A673 (cell line): ENCODE results near the gene MAST4. TPM values are rescaled to one million over a fixed set of nuclear protein-coding genes. Genes with fewer than 3 reads are reported as not detected.
"Not testable (repeated sequence)": the region's sequence is repeated elsewhere in the genome, so short reads cannot be mapped to it uniquely, and the experiment has no call there.

ENCODE experiments used
- BruUV-seq: library from RNA; stranded (reverse); fragments of 400-500 nt; replicated peaks from 2 replicates; lab custom pipeline; 2021; lab: Mats Ljungman, UMichigan
- CTCF ChIA-PET: fragments of 300-600 bp; sonication (Branson Sonifier 250); formaldehyde crosslinking; loops from one replicate; lab custom pipeline; 2022; ENCODE audit warnings: antibody characterized with exemption; lab: Charles Lee
- POLR2A ChIA-PET: fragments of 300-600 bp; sonication (Branson Sonifier 250); formaldehyde crosslinking; loops from one replicate; lab custom pipeline; 2022; ENCODE audit warnings: antibody characterized with exemption; ENCODE audit not compliant: low non-redundant PET; lab: Charles Lee
- DNase-seq: peaks from one replicate; pipeline ENCODE4 v3.0.0-alpha.2; 2015; ENCODE audit warnings: low spot score
- H3K27ac ChIP-seq: fragments of 200-600 bp; sonication (generic); 2 replicates; pipeline ENCODE4 v1.5.1; 2016; ENCODE audit warnings: mixed run types, low read depth, mild to moderate bottlenecking, mixed read lengths, antibody characterized with exemption, low read length; ENCODE audit not compliant: poor library complexity, severe bottlenecking
- H3K27me3 ChIP-seq: fragments of 200-600 bp; sonication (generic); replicated peaks from 2 replicates; pipeline ENCODE4 v1.6.1; 2017; ENCODE audit warnings: mixed run types, low read depth, mild to moderate bottlenecking, mixed read lengths, antibody characterized with exemption, low read length; ENCODE audit not compliant: insufficient read depth, poor library complexity
- H3K36me3 ChIP-seq: fragments of 200-600 bp; sonication (generic); 2 replicates; pipeline ENCODE4 v1.6.1; 2016; ENCODE audit warnings: mixed run types, mild to moderate bottlenecking, mixed read lengths, antibody characterized with exemption, low read length; ENCODE audit not compliant: insufficient read depth, poor library complexity, severe bottlenecking
- H3K4me1 ChIP-seq: fragments of 200-600 bp; sonication (generic); 2 replicates; pipeline ENCODE4 v1.6.1; 2017; ENCODE audit warnings: mixed run types, mild to moderate bottlenecking, mixed read lengths, antibody characterized with exemption, low read length; ENCODE audit not compliant: insufficient read depth, poor library complexity, severe bottlenecking
- H3K4me3 ChIP-seq: fragments of 200-600 bp; sonication (generic); 2 replicates; pipeline ENCODE4 v1.5.1; 2016; ENCODE audit warnings: low read depth, mixed run types, mild to moderate bottlenecking, mixed read lengths, low read length; ENCODE audit not compliant: poor library complexity, severe bottlenecking
- H3K9me3 ChIP-seq: fragments of 200-600 bp; sonication (generic); 2 replicates; pipeline ENCODE4 v1.6.1; 2016; ENCODE audit warnings: mixed run types, low read depth, mild to moderate bottlenecking, mixed read lengths, antibody characterized with exemption, low read length; ENCODE audit not compliant: poor library complexity, severe bottlenecking
- EZH2 ChIP-seq: fragments of 200-600 bp; sonication (generic); IDR thresholded peaks from 2 replicates; pipeline ENCODE4 v1.6.1; 2017; ENCODE audit warnings: borderline replicate concordance, low read depth, mild to moderate bottlenecking, mixed read lengths, antibody characterized with exemption, low read length; ENCODE audit not compliant: poor library complexity, severe bottlenecking
- intact Hi-C: fragments of 100-400 bp; cut with micrococcal nuclease; formaldehyde crosslinking; loops from one replicate; pipeline ENCODE4 v1.10.0; 2022; ENCODE audit not compliant: unreplicated experiment
- total RNA-seq: library from RNA; stranded (reverse); gene quantifications from 2 replicates; pipeline ENCODE4 v1.2.3, GENCODE V29; 2021
- TF ChIP-seq, protein P1 (sequence below): fragments of 300-800, 200-600 bp; sonication (generic); conservative IDR thresholded peaks from 2 replicates; pipeline ENCODE4 v1.5.1; 2017; ENCODE audit warnings: low read depth, mild to moderate bottlenecking, antibody characterized with exemption, low read length, moderate library complexity, mixed read lengths

MAST4 gene
- total RNA-seq, 1 experiment from 2014 or later: 4.5 TPM

GRCh38 chr5:67123819-67124218, 527.6 kb downstream of the MAST4 start:
- BruUV-seq: no TSS peak
- POLR2A ChIA-PET: no interaction called here
- DNase-seq: no peak
- H3K27ac ChIP-seq: no peak overlapping the region
- H3K4me1 ChIP-seq: no peaks in the 10 kb centered on the region
- no peaks in the 10 kb centered on the region for H3K27me3 ChIP-seq
- intact Hi-C loops: no loop called here
- CTCF ChIA-PET: no interaction called here
- no peaks in the 10 kb centered on the region for H3K36me3 ChIP-seq
- TF ChIP-seq, protein P1, sequence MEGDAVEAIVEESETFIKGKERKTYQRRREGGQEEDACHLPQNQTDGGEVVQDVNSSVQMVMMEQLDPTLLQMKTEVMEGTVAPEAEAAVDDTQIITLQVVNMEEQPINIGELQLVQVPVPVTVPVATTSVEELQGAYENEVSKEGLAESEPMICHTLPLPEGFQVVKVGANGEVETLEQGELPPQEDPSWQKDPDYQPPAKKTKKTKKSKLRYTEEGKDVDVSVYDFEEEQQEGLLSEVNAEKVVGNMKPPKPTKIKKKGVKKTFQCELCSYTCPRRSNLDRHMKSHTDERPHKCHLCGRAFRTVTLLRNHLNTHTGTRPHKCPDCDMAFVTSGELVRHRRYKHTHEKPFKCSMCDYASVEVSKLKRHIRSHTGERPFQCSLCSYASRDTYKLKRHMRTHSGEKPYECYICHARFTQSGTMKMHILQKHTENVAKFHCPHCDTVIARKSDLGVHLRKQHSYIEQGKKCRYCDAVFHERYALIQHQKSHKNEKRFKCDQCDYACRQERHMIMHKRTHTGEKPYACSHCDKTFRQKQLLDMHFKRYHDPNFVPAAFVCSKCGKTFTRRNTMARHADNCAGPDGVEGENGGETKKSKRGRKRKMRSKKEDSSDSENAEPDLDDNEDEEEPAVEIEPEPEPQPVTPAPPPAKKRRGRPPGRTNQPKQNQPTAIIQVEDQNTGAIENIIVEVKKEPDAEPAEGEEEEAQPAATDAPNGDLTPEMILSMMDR: no peak
- TF ChIP-seq EZH2: no peak
- no peaks in the 10 kb centered on the region for H3K9me3 ChIP-seq
- no peak overlapping the region for H3K4me3 ChIP-seq

DNA sequence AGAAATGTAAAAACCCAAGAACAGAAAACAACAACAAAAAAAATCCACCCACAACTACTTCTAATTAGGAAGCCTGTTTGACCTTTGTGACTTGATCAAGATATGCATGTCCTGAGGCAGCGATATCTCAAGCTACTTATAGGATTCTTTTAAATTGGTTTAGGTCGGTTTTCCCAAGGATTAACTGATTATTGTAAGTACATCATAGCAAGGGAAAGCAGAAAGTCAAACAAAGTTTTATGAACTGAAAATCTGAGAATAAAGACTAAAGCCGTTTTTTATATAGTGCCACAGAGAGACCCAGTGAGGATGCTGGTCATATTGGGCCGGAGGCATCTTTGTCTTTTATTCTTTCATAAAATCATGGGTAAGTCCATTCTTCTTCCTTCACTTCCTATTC, 528.4 kb downstream of the MAST4 start:
- DNase-seq: no peak
- no peak overlapping the region for H3K4me3 ChIP-seq
- BruUV-seq: no TSS peak
- H3K9me3 ChIP-seq: no peaks in the 10 kb centered on the region
- no peaks in the 10 kb centered on the region for H3K27me3 ChIP-seq
- ChIA-PET CTCF (no interaction called here), POLR2A (no interaction called here)
- H3K27ac ChIP-seq: no peak overlapping the region
- no peak for TF ChIP-seq EZH2
- TF ChIP-seq, protein P1: no peak
- no peaks in the 10 kb centered on the region for H3K36me3 ChIP-seq
- intact Hi-C loops: no loop called here
- H3K4me1 ChIP-seq: no peaks in the 10 kb centered on the region

- DNase-seq, H3K9me3 ChIP-seq, intact Hi-C loops, POLR2A ChIA-PET, BruUV-seq, CTCF ChIA-PET, H3K27me3 ChIP-seq, H3K36me3 ChIP-seq, H3K4me1 ChIP-seq, H3K27ac ChIP-seq, H3K4me3 ChIP-seq: not testable (repeated sequence)
These were observed 531.2 kb downstream of the MAST4 start for GRCh38 chr5:67127347-67127895.

DNA sequence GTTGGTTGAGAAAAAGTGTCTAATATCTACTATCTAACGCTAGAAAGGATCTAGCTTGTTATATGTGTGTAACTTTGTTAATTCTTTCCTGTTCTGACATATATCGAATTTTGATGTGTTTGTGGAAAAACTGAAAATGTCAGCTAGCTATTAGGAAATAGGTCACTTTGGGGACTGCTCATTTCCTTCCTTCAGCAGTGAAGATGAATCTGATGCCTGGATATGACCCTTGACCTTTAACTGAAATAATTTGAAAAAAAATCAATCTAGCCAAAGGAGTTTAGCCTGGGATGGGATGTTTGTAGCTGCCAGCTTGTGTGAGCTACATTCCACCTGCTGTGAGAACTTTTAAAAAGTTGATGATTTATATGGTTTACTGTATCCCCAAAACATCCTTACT, 533.6 kb downstream of the MAST4 start:
- H3K27ac ChIP-seq: no peak overlapping the region
- CTCF ChIA-PET: no interaction called here
- H3K4me1 ChIP-seq: no peaks in the 10 kb centered on the region
- DNase-seq: no peak
- intact Hi-C loops: no loop called here
- H3K9me3 ChIP-seq: no peaks in the 10 kb centered on the region
- TF ChIP-seq EZH2: no peak
- TF ChIP-seq, protein P1: no peak
- H3K27me3 ChIP-seq: no peaks in the 10 kb centered on the region
- no TSS peak for BruUV-seq
- H3K4me3 ChIP-seq: no peak overlapping the region
- no peaks in the 10 kb centered on the region for H3K36me3 ChIP-seq
- POLR2A ChIA-PET: no interaction called here
